Measurements from ENCODE around the gene PLTP.
A peak's percentile ranks its signal among the peaks of the same experiment; 100 is the strongest.
"Not testable (repeated sequence)": the region's sequence is repeated elsewhere in the genome, so short reads cannot be mapped to it uniquely, and the experiment has no call there.

The PLTP gene

GRCh38 chr20:45919542-45920399 is 7.8 kb upstream of the PLTP start:
- DNase-seq: no peak

GRCh38 chr20:45918779-45919537 is 7.0 kb upstream of the PLTP start:
- DNase-seq: no peak

- DNase-seq: no peak
These were observed 6.3 kb upstream of the PLTP start for GRCh38 chr20:45918182-45918737.

- DNase-seq: no peak
These were observed 5.8 kb upstream of the PLTP start for GRCh38 chr20:45917790-45918141.

- DNase-seq: no peak
These were observed 1.2 kb upstream of the PLTP start for GRCh38 chr20:45913116-45913515.

GRCh38 chr20:45912344-45912682 is 358 bp upstream of the PLTP start:
- DNase-seq: no peak

GRCh38 chr20:45910670-45911485 is 1.1 kb downstream of the PLTP start:
- DNase-seq: peak; percentile 68

- DNase-seq: no peak
These were observed 1.9 kb downstream of the PLTP start for GRCh38 chr20:45909817-45910669.

- DNase-seq: no peak
These were observed 2.6 kb downstream of the PLTP start for GRCh38 chr20:45909336-45909808.

- no peak for DNase-seq
These were observed 3.9 kb downstream of the PLTP start for GRCh38 chr20:45908084-45908483.

- DNase-seq: no peak
These were observed 4.6 kb downstream of the PLTP start for GRCh38 chr20:45907219-45907948.

GRCh38 chr20:45905505-45906079 is 6.4 kb downstream of the PLTP start:
- DNase-seq: no peak

- no peak for DNase-seq
These were observed 7.1 kb downstream of the PLTP start for GRCh38 chr20:45904583-45905504.

GRCh38 chr20:45902199-45902701 is 9.7 kb downstream of the PLTP start:
- no peak for DNase-seq

GRCh38 chr20:45901332-45901731 is 10.6 kb downstream of the PLTP start:
- not testable (repeated sequence) for DNase-seq

- DNase-seq: no peak
These were observed 12.7 kb downstream of the PLTP start for GRCh38 chr20:45899046-45899835.

GRCh38 chr20:45898285-45898684 is 13.7 kb downstream of the PLTP start:
- no peak for DNase-seq

- DNase-seq: no peak
These were observed 14.3 kb downstream of the PLTP start for GRCh38 chr20:45897692-45898091.

GRCh38 chr20:45897289-45897688 is 14.7 kb downstream of the PLTP start:
- DNase-seq: no peak
